GM12873 (cell line): ENCODE results near the gene OTOS.

Source experiments
- TF ChIP-seq, protein P1 (sequence below): IDR thresholded peaks from 2 replicates; pipeline ENCODE4 v1.5.1; 2012; ENCODE audit warnings: low read depth, mild to moderate bottlenecking, moderate library complexity, low read length, control low read depth; ENCODE audit not compliant: insufficient read depth; ENCODE audit errors: missing control alignments

OTOS gene

DNA sequence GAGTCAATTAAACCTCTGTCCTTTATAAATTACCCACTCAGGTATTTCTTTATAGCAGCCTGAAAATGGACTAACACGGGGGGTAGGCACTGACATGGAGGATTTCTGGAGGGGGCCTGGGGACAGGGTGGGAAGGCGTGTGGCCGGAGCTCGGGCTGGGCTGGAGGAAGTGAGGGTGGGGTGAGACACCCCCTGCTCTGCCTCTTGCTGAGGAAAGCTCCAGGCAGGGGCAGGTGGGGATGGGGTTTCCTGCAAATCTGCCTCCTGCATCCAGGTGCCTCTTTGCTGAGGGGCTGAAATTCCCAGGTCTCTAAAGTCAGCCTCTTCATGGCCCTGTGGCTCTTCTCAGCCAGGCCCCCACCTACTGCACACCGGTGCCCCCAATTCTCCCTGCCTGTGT lies 25.7 kb upstream of the OTOS start:
- TF ChIP-seq, protein P1, sequence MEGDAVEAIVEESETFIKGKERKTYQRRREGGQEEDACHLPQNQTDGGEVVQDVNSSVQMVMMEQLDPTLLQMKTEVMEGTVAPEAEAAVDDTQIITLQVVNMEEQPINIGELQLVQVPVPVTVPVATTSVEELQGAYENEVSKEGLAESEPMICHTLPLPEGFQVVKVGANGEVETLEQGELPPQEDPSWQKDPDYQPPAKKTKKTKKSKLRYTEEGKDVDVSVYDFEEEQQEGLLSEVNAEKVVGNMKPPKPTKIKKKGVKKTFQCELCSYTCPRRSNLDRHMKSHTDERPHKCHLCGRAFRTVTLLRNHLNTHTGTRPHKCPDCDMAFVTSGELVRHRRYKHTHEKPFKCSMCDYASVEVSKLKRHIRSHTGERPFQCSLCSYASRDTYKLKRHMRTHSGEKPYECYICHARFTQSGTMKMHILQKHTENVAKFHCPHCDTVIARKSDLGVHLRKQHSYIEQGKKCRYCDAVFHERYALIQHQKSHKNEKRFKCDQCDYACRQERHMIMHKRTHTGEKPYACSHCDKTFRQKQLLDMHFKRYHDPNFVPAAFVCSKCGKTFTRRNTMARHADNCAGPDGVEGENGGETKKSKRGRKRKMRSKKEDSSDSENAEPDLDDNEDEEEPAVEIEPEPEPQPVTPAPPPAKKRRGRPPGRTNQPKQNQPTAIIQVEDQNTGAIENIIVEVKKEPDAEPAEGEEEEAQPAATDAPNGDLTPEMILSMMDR, result no peak

DNA sequence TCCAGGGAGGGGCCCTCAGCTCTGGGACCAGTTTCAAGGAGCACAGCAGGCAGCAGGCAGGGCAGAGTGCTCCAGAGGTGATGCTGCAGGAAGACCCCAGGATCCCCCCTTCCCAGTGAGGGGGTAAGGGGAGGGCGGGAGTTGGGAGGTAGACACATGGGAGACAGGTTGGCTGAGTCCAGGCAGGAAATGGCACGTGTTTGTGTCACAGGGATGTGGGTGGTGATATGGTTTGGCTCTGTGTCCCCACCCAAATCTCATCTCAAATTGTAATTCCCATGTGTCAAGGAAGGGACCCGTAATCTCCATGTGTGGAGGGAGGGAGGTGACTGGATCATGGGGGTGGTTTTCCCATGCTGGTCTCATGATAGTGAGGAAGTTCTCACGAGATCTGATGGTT lies 25.2 kb upstream of the OTOS start:
- TF ChIP-seq, protein P1, result no peak

DNA sequence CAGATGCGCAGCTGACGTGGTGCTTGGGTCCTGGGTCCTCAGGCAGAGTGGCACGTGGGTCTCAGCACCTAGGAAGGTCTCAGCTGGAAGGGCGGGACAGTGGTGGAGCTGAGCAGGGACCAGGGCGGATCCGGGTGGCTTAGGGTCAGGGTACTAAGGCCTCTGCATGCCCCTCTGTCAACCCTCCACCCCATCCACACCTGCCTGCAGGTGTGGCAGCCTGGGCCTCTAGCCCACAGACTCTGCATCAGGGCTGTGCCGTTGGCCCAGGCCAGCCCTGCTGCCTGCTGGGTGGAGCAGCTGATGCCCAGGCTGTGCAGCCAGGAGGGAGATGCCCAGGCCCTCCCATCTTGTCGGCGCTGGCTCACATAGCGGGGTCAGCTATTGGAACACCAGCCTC lies 24.6 kb upstream of the OTOS start:
- TF ChIP-seq, protein P1, result no peak

DNA sequence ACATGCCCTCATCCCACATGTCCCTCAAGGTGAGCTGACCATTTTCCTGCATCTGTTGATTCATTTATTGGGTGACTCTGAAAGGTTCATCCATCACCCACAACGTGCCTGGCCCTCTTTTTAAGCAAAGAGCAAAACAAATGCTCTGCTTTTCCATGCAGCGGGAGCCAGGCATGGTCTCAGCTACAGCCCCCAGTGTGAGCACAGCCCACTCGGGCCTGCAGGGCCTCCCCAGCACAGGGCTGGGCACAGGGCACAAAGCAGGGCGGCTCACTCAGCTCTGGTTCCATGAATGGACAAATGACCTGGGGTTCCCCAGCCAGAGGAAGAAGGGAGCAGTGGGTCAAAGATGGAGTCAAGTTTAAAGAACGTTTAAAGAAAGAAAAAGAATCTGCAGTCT lies 24.1 kb upstream of the OTOS start:
- TF ChIP-seq, protein P1, result no peak

DNA sequence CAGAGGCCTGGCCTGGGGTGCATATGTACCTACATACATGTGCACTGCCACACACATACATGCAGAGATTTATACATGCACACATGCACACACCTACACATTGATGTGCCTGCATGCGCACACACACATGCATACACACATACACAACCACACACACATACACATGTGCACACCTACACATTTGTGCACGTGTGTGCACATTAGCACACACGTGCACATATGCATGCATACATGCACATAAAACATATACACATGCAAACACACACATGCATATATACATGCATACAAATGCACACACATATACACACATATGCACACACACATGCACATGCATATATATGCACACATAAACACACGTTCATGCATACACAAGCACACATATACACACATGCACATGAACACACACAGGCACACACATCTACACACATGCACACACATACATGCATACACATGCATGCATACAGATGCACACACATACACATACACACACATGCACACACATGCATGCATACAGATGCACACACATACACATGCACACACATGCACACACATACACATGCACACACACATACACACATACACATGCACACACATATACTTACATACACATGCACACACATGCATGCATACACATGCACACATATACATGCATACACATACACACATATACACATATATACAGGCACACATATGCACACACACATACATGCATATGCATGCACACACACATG lies 23.6 kb upstream of the OTOS start:
- TF ChIP-seq, protein P1, result no peak

DNA sequence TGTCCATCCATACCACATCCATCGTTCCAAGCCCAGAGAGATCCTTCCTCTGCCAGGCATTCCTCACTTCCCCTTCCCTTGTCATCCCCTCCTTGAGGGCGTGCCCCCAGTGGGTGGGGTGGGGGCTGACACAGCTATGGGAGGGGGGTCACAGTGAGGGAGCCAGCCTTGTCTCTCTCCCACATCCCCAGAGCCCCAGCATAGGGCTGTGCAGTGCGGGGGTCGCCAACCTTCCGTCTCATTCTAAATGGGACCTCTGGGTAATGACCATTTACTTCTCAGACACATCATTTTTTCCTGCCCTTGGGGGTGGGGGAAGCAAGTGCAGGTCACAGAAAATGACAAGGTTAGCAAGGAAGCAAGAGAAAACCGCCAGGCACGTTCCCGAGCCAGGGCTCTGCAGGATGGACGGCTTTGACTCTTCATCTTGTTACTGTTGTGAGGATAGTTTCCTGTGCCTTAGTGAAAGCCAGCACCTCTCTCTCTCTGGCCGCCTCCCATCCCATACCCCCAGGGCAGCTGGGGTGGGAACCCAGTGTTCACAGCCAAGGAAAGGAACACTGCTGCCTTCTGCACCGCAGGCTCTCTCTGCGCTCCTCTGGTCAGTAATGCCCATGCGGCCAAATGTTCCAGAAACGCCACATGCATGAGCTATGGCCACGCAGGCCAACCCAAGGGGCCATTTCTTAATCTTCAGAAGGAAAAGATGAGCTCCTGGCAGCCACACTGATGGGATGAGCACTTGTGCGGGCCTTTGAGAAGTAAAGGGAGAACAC lies 22.7 kb upstream of the OTOS start:
- TF ChIP-seq, protein P1, result no peak

DNA sequence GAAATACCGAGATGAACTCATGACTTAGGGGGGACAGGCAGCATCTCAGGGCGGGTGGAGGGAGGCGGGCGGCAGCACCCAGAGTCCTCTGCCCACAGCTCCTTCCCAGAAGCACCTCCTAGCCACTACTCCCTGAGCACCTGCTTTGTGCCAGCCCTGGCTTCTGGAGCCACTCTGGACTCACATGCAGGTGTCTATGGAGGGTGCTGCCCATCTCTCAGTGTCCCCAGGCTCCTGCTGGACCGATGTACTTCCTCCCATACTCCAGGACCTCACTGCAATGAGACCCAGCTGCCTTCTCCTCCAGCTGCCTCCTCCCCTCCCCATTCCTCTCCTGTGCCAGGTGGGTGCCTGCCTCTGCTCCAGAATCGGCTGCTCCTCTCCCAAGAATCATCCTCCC lies 22.1 kb upstream of the OTOS start:
- TF ChIP-seq, protein P1, result no peak
